Ovary (tissue), 9 donors: ENCODE data around the gene PPFIA4. TPM values are rescaled to one million over a fixed set of nuclear protein-coding genes. Genes with fewer than 3 reads are reported as not detected.
"Not testable (repeated sequence)": the region's sequence is repeated elsewhere in the genome, so short reads cannot be mapped to it uniquely, and the experiment has no call there.

Source experiments
- DNase-seq, 5 donors: peaks; one replicate each; pipeline ENCODE4 v3.0.0-alpha.2; 2019 to 2020
- H3K27ac ChIP-seq, 2 donors: fragments of 200-600 bp; one replicate each; pipeline versions ENCODE4 v1.5.1 to v1.8.0; 2019 to 2022
- H3K27me3 ChIP-seq: fragments of 200-600 bp; one replicate; pipeline ENCODE4 v1.8.0; 2022
- H3K36me3 ChIP-seq: fragments of 200-600 bp; sonication (generic); one replicate; pipeline ENCODE4 v1.5.1; 2019
- H3K4me1 ChIP-seq: one replicate; pipeline ENCODE4 v1.8.1; 2013; ENCODE audit warnings: mild to moderate bottlenecking, moderate library complexity; ENCODE audit not compliant: insufficient read depth
- H3K4me3 ChIP-seq: fragments of 200-600 bp; sonication (generic); one replicate; pipeline ENCODE4 v1.5.1; 2017
- H3K9me3 ChIP-seq, 2 donors: fragments of 200-600 bp in 1 of 2; sonication (generic) in 1 of 2; one replicate each; pipeline versions ENCODE4 v1.5.1 to v1.8.1; 2013 to 2019; ENCODE audit warnings: mild to moderate bottlenecking in 1 of 2, moderate library complexity in 1 of 2
- EP300 ChIP-seq: sonication (generic); formaldehyde crosslinking; IDR thresholded peaks from one replicate; pipeline ENCODE4 v1.6.1; 2017; ENCODE audit warnings: antibody characterized with exemption
- POLR2A ChIP-seq: fragments of 450-650 bp; IDR thresholded peaks from one replicate; pipeline ENCODE4 v1.6.1; 2017; ENCODE audit warnings: antibody characterized with exemption, mild to moderate bottlenecking, moderate library complexity
- WGBS, 3 donors: extraction: QIAGEN DNeasy Blood & Tissue Kit in 1 of 3; methylation state at CpG; one replicate each; pipeline versions ENCODE4 v1.1.5 to v1.1.7; 2013 to 2017; 5-methylcytosine and 5-hydroxymethylcytosine counted together
- intact Hi-C, 4 donors: fragments of 100-400 bp; cut with DNase I; formaldehyde crosslinking; loops; one replicate each; pipeline versions ENCODE4 v1.11.0 to v1.15.1; 2022 to 2023
- polyA plus RNA-seq, 2 donors: library from polyadenylated mRNA; stranded (reverse); fragments of 200-250 nt in 1 of 2; fragments of 350-450 nt in 1 of 2; fragmentation: Illumina TruSeq in 1 of 2; extraction: RNeasy Lipid Tissue Mini Kit (QIAGEN cat#74804) in 1 of 2; gene quantifications; one replicate each; pipeline ENCODE4 v1.2.3, GENCODE V29; 2013 to 2014
- total RNA-seq, 7 donors: library from RNA; depleted of rRNA in 2 of 7; stranded (reverse); fragments of >200 nt in 2 of 7; fragmentation: NEBNext Ultra II Directional in 3 of 7; extraction: Animal tissue kit (Norgen Biotek cat#: 25700) in 3 of 7; gene quantifications; one replicate each; pipeline versions ENCODE4 v1.1.0 to v1.2.4, GENCODE V29; 2016 to 2023
- TF ChIP-seq, protein P1 (sequence below), 3 donors: fragments of 450-650 bp in 2 of 3; fragments of 200-600 bp in 1 of 3; IDR thresholded peaks; one replicate each; pipeline versions ENCODE4 v1.5.1 to v1.8.0; 2016 to 2022; ENCODE audit warnings: antibody characterized with exemption in 3 of 3, mild to moderate bottlenecking in 1 of 3
- donor health status: DM: no; HTN: no; CAD: no; lungs with moderate emphysema.
- donor health status: DM: no; HTN: no; CAD: no.
- donor health status: Bipolar disorder and iron deficiency.
- donor health status: DM: yes; HTN: yes; CAD: no.
- donor health status: DM: no; HTN: no; CAD: no.
- donor health status: DM: yes; HTN: yes; CAD: no.

The PPFIA4 gene
- total and polyA plus RNA-seq, 9 donors: 0.35 to 2.6 (median 1.4) TPM

DNA sequence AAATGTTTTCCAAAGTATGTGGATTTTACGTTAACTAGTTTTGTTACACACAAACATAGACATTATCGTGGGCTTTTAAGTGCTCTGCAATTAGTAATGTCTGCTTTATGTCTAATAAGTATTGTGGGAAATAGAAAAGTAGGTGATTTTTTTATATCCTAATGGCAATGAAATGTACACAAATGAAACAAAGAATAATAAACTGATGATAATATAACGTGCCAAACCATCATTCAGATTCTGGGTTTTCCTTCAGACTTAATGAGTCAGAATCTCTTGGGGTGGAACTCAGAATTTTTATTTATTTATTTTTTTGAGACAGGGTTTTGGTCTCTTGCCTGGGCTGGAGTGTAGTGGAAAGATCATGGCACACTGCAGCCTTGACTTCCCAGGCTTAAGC is 17.1 kb upstream of the PPFIA4 start:
- 82% methylated on average over 3 of the region's 3 CpGs for WGBS, 3 donors
- no peaks in the 10 kb centered on the region for H3K27me3 ChIP-seq
- H3K9me3 ChIP-seq: no peaks in the 10 kb centered on the region
- no peaks in the 10 kb centered on the region for H3K36me3 ChIP-seq
- no peak for TF ChIP-seq EP300
- TF ChIP-seq POLR2A: no peak
- TF ChIP-seq, protein P1, sequence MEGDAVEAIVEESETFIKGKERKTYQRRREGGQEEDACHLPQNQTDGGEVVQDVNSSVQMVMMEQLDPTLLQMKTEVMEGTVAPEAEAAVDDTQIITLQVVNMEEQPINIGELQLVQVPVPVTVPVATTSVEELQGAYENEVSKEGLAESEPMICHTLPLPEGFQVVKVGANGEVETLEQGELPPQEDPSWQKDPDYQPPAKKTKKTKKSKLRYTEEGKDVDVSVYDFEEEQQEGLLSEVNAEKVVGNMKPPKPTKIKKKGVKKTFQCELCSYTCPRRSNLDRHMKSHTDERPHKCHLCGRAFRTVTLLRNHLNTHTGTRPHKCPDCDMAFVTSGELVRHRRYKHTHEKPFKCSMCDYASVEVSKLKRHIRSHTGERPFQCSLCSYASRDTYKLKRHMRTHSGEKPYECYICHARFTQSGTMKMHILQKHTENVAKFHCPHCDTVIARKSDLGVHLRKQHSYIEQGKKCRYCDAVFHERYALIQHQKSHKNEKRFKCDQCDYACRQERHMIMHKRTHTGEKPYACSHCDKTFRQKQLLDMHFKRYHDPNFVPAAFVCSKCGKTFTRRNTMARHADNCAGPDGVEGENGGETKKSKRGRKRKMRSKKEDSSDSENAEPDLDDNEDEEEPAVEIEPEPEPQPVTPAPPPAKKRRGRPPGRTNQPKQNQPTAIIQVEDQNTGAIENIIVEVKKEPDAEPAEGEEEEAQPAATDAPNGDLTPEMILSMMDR (IDR thresholded peaks at IDR 0.05): no peak
- DNase-seq: no peak
- H3K27ac ChIP-seq: no peak overlapping the region
- intact Hi-C loops: loop anchor here in 1 of 4 donors (1.0 kb wide), 1 partner anchor 13 kb away; no protein-coding TSS in a partner anchor
- no peak overlapping the region for H3K4me3 ChIP-seq
- H3K4me1 ChIP-seq: peaks cover 6% of the 10 kb centered on the region

DNA sequence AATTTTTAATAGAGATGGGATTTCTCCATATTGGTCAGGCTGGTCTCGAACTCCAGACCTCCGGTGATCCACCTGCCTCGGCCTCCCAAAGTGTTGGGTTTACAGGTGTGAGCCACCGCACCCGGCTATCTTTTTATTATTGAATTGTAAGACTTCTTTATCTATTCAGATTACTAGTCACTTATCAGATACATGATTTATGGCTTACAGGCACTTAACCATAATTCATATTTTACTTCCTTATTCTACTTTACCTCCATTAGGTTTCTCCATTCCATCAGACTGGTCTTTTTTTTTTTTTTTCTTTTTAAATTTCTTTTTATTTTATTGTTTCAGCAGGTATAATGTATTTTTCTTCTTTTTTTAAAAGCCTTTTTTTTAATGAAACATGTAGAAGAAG is 14.7 kb upstream of the PPFIA4 start:
- TF ChIP-seq EP300: no peak
- Histone ChIP-seq H3K9me3 (no peaks in the 10 kb centered on the region), H3K36me3 (no peaks in the 10 kb centered on the region), H3K4me1 (peaks cover 6% of the 10 kb centered on the region), H3K27ac (no peak overlapping the region), H3K4me3 (no peak overlapping the region), H3K27me3 (no peaks in the 10 kb centered on the region)
- 96 to 98% (median 98%) methylated on average over 5 of the region's 5 CpGs for WGBS, 3 donors
- intact Hi-C loops: no loop called here
- DNase-seq: no peak

DNA sequence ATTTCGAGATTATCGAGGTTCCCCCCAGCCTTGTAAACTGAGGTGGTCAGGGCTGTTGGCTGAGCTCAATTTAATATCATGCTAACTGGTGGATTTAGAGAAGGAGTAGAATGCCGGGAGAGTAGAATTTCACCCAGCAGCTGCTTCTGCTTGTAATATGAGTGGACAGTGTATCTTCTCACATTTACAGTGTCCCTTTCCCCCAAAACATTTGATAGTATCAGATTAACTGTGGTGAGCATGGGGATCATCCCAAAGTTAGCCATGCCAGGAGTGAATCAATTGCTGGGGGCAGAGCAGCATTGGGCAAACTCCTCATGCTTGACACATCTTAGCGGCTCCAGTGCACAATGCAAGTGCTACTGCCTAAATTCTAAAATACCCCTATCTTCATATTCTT is 9.2 kb upstream of the PPFIA4 start:
- 94 to 96% (median 96%) methylated on average over 4 of the region's 4 CpGs for WGBS, 3 donors
- H3K27me3 ChIP-seq: no peaks in the 10 kb centered on the region
- H3K4me3 ChIP-seq: no peak overlapping the region
- DNase-seq: no peak
- TF ChIP-seq POLR2A (no peak), EP300 (no peak)
- TF ChIP-seq, protein P1 (IDR thresholded peaks at IDR 0.05): no peak
- intact Hi-C loops: no loop called here
- peaks cover 2% of the 10 kb centered on the region for H3K4me1 ChIP-seq
- no peak overlapping the region for H3K27ac ChIP-seq
- no peaks in the 10 kb centered on the region for H3K36me3 ChIP-seq
- no peaks in the 10 kb centered on the region for H3K9me3 ChIP-seq

DNA sequence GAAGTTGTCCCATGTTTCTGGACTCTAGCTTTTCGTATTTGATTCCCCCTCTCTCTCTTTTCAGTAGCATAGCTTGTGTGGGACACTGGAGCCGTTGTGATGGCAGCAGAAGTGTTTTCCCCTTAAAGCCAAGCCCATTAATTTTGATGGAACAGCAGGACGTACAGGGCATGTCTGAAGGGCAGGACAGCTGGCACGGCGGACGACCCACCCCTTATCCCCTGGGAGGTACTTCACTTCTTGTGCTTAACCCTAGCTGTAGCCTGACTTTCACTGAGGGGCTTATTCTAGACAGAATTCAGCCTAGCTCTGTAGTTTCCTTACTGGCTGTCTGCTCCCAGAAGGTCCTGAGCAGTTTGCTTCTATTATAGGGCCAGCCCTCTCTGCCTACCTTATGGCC is 8.6 kb upstream of the PPFIA4 start:
- TF ChIP-seq EP300: no peak
- no peak for TF ChIP-seq POLR2A
- TF ChIP-seq, protein P1 (IDR thresholded peaks at IDR 0.05): no peak
- no peaks in the 10 kb centered on the region for H3K9me3 ChIP-seq
- DNase-seq: no peak
- H3K27me3 ChIP-seq: no peaks in the 10 kb centered on the region
- no peaks in the 10 kb centered on the region for H3K4me1 ChIP-seq
- 79 to 83% (median 80%) methylated on average over 6 of the region's 6 CpGs for WGBS, 3 donors
- H3K36me3 ChIP-seq: no peaks in the 10 kb centered on the region
- intact Hi-C loops: no loop called here
- H3K4me3 ChIP-seq: no peak overlapping the region
- H3K27ac ChIP-seq: no peak overlapping the region

DNA sequence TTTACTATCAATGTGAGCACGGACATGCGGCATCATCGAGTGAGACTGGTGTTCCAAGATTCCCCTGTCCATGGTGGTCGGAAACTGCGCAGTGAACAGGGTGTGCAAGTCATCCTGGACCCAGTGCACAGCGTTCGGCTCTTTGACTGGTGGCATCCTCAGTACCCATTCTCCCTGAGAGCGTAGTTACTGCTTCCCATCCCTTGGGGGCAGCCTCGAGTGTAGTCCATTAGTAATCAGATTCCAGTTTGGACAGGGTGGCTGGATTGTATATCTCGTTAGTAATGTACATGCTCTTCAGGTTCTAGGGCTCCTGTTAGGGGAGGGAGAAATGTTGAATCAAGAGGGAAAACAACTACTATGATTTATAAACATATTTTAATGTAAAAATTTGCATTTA is 3.4 kb upstream of the PPFIA4 start:
- not testable (repeated sequence) for H3K27ac ChIP-seq, H3K4me1 ChIP-seq, H3K4me3 ChIP-seq, H3K36me3 ChIP-seq, DNase-seq, H3K9me3 ChIP-seq, H3K27me3 ChIP-seq
- intact Hi-C loops: loop anchor here in 1 of 4 donors (1.0 kb wide), 1 partner anchor 14 kb away; no protein-coding TSS in a partner anchor
- WGBS, 3 donors: 89 to 93% (median 92%) methylated on average over 4 to 7 of the region's 10 CpGs

DNA sequence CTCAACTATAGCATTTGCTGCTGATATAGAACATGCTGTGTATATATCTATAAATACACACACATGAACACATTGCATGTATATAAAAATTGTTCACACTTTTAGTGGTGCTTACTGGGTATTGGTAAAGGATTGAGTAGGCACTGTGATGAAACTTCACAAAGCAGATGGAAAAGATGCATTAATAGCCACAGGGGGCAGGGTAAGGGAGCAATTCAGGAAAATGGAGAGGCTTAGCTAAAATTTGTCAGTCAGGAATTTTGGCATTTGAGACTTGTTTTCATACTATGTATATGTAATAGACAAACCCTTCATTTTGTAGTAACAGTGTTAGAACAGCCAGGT is 633 bp upstream of the PPFIA4 start:
- H3K9me3 ChIP-seq: no peaks in the 10 kb centered on the region
- intact Hi-C loops: no loop called here
- DNase-seq: no peak
- H3K27me3 ChIP-seq: no peaks in the 10 kb centered on the region
- H3K36me3 ChIP-seq: no peaks in the 10 kb centered on the region
- TF ChIP-seq, protein P1 (IDR thresholded peaks at IDR 0.05): no peak
- no peak for TF ChIP-seq POLR2A
- TF ChIP-seq EP300: no peak
- H3K27ac ChIP-seq: peak overlapping the region in 1 of 2 donors; percentile 69
- H3K4me1 ChIP-seq: peaks cover 8% of the 10 kb centered on the region
- no peak overlapping the region for H3K4me3 ChIP-seq
